K562 treated with DMSO at 1 percent for 48 hours (cell line): ENCODE results near the gene SMAGP. TPM values are rescaled to one million over a fixed set of nuclear protein-coding genes. Genes with fewer than 3 reads are reported as not detected.

ENCODE experiments used
- total RNA-seq: library from RNA; unstranded; fragments of 300-600 nt; gene quantifications from 2 replicates; pipeline ENCODE4 v1.2.3, GENCODE V29; 2022; ENCODE audit warnings: low replicate concordance; ENCODE audit errors: extremely low read depth

Gene SMAGP, protein sequence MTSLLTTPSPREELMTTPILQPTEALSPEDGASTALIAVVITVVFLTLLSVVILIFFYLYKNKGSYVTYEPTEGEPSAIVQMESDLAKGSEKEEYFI
- total RNA-seq: not detected in 2 replicates

DNA sequence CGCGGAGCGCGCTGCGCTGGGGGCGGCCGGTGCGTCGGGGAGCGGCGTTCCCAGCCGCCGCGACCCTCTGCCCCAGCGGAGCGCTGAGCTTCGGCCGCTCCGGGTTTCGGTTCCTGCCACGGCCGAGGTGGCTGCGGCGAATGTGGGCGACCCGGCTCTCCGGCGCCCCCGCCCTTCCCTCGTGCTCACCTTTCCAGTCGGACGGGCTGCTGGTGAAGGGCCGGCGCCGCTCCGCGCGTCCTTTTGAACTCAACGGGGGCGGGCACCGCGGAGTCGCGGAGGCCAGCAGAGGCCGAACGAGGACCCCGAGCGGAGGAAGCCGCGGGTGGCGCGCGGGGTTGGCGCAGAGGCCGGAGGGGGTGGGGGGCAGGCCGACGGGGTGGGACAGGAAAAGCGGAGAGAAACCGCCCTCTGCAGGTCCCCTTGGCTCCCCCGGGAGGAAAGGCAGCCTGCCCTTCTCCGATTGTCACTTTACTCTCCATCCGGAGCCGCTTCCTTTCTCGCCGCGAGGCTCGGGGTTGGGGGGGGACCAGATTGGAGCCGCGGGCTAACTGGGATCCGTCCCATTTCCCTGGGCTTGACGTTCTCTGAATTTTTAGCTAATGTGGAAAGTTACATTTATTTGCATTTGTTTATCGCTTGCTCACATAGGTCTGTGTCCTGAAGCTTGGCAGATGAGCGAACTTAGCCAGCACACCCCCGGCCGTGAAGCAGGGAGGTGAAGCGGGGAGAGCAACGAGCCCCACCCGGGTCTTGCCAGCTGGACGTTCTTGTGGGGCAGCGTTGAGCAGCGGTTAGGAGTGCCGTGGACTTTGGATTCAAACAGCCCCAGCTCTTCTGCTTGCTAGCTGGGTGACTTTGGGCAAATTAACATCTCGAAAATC lies at the start of gene SMAGP:
SMAGP (minus strand) TSS at position 349 of the 884 bp plus-strand sequence. CDS start 1,137 bp downstream, outside the sequence.

DNA sequence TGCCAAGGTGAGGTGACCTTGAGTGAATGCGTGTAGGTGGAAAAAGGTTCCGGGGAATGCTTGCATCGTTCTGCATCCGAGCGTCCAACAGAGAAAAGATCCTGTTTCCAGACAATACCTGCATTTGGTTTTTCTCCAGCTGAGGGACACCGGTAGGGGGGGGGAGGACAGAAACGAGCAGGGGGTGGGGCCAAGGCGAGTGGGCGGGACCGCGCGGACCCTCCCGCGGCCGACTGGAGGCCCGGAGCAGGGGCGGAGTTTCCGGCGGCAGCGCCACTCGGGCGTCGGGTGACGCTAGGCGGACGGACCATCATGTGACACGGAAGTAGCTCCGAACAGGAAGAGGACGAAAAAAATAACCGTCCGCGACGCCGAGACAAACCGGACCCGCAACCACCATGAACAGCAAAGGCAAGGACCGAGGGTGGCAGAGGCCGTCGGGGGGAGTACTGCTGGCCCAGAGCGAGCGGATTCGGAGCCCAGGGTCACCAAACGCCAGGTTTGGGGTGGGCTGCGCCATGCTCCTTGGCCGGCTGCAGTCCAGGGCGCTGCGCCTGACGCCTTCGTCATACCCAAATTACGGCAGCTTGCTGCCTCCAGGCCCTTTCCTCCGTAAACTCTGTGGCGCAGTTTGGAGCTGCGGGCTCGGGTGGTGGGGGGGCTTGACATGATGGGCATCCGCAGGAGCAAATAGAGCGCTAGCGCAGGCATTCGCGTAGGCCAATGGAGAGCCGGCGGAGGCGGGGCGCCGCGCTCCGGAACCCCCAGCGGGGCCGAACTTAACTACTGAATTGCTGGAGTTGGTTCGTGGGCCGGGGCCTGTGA lies 31.5 kb downstream of the SMAGP start, which contains the start of gene DAZAP2:
DAZAP2 (plus strand) TSS at position 317 of the 825 bp plus-strand sequence; CDS start at position 399, 82 bp downstream.

DNA sequence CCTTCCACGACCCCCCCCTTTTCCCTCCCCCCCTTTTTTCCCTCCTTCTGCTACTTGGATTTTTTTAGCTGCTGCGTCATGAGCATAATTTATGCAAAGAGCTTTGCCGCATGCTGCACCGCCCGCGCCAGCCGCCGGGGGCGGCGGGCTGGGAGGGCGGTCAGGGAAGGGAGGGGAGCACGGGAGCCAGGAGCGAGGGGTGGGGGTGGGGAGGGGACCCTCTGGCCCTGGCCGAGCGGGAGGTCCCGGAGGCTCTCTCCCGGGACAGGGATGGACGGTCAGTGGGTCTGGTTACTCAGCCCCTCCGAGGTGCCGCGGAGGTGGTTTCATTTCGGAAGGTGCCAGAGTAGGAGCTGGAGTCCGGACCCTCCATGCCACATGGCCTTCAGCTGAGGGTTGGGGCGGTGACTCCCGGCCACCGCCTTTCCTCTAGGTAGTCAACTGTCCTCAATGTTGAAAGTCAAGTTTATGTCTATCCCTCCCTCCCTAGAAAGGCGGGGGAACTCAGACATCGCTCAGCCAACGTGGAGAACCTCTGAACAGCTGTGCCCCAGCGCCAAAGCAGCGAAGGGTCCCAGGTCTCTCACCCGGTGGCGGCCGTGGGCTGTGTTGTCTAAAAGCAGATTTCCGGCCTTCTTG lies 52.1 kb downstream of the SMAGP start, which contains the start of gene POU6F1:
POU6F1 (minus strand) TSS at position 95 of the 639 bp plus-strand sequence. CDS start 11,226 bp downstream, outside the sequence.

Other genes starting within 250 kb of the SMAGP start
- not detected in 2 replicates for gene SLC11A2, start 244.0 kb downstream of the SMAGP start, total RNA-seq
- gene LETMD1, start 222.1 kb downstream of the SMAGP start, total RNA-seq: not detected in 2 replicates
- 698 TPM in 1 of 2 replicates, not detected in the other for gene CSRNP2, start 186.8 kb downstream of the SMAGP start, total RNA-seq
- not detected in 2 replicates for gene TFCP2, start 97.3 kb downstream of the SMAGP start, total RNA-seq
- not detected in 2 replicates for gene POU6F1, start 52.4 kb downstream of the SMAGP start, total RNA-seq
- gene DAZAP2, start 31.6 kb downstream of the SMAGP start, total RNA-seq: 302 TPM in 1 of 2 replicates, not detected in the other
- not detected in 2 replicates for gene BIN2, start 53.8 kb upstream of the SMAGP start, total RNA-seq
- gene CELA1, start 76.3 kb upstream of the SMAGP start, total RNA-seq: not detected in 2 replicates
- gene GALNT6, start 121.0 kb upstream of the SMAGP start, total RNA-seq: not detected in 2 replicates
- gene SLC4A8, start 154.4 kb upstream of the SMAGP start, total RNA-seq: not detected in 2 replicates